Measurements from ENCODE around the gene AIFM3.

- TF ChIP-seq CTCF (IDR thresholded peaks at IDR 0.05; ENCODE audit: low read depth, low read length) (no peak), EZH2phosphoT487 (IDR thresholded peaks at IDR 0.05; ENCODE audit: low read depth) (no peak)
Measured at GRCh38 chr22:21003782-21004181, 36.7 kb downstream of the AIFM3 start.

Measured in OCI-LY3 (cell line).